SU-DHL-6 (cell line): ENCODE data around the gene MPZL1.

Experiments used
- EZH2phosphoT487 ChIP-seq: fragments of 200-600 bp; sonication (generic), shearing (Covaris generic); conservative IDR thresholded peaks from 2 replicates; pipeline ENCODE4 v1.6.1; 2018; ENCODE audit warnings: mild to moderate bottlenecking, antibody characterized with exemption, low read length, moderate library complexity, mixed read lengths
- TF ChIP-seq, protein P1 (sequence below): fragments of 200-600 bp; sonication (generic); IDR thresholded peaks from one replicate; pipeline ENCODE4 v1.5.1; 2017; ENCODE audit warnings: antibody characterized with exemption, mild to moderate bottlenecking, low read length, moderate library complexity; ENCODE audit not compliant: insufficient read depth, poor library complexity, severe bottlenecking

DNA sequence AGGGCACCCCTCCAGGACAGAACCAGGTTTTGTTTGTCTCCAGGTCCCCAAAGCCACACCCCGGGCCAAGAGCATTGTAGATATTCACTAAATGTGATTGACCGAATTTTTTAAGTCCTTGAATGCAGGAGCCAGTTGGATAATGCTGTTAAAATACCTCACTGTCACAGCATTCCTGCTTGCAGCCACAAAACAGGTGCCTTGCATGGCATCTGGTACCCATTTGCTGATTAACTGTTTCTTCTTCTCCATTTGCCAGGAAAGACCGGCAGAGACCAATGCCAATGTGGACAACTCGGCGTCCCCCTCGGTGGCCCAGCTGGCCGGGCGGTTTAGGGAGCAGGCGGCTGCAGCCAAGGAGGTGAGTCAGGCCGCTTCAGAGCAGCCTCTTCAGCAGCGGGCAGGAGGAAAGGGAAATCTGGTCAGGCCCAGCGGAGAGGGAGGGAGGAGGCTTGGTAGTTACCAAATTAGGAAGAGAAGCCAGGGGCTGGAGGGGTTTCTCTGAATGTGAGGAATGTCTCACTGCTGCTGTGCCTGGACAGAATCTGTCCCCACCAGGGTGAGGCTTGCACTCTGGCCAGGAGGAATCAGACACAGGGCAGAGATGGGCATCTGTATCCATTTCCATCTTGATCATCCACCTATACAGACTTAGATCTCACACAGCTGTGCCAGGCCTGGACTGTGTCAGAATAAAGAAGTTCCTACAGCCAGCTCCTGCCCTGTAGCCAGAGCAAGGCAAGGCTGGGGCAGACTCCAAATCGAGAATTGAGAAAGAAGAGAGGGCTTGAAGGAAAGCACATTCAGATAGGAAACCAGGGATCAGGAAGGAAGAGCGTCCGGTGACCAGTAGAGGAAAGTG, 37.9 kb upstream of the MPZL1 start:
- TF ChIP-seq, protein P1, sequence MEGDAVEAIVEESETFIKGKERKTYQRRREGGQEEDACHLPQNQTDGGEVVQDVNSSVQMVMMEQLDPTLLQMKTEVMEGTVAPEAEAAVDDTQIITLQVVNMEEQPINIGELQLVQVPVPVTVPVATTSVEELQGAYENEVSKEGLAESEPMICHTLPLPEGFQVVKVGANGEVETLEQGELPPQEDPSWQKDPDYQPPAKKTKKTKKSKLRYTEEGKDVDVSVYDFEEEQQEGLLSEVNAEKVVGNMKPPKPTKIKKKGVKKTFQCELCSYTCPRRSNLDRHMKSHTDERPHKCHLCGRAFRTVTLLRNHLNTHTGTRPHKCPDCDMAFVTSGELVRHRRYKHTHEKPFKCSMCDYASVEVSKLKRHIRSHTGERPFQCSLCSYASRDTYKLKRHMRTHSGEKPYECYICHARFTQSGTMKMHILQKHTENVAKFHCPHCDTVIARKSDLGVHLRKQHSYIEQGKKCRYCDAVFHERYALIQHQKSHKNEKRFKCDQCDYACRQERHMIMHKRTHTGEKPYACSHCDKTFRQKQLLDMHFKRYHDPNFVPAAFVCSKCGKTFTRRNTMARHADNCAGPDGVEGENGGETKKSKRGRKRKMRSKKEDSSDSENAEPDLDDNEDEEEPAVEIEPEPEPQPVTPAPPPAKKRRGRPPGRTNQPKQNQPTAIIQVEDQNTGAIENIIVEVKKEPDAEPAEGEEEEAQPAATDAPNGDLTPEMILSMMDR: no peak
- no peak for TF ChIP-seq EZH2phosphoT487
